Measurements from ENCODE around the gene RAP1GAP2.
"Not testable (repeated sequence)": the region's sequence is repeated elsewhere in the genome, so short reads cannot be mapped to it uniquely, and the experiment has no call there.

DNA sequence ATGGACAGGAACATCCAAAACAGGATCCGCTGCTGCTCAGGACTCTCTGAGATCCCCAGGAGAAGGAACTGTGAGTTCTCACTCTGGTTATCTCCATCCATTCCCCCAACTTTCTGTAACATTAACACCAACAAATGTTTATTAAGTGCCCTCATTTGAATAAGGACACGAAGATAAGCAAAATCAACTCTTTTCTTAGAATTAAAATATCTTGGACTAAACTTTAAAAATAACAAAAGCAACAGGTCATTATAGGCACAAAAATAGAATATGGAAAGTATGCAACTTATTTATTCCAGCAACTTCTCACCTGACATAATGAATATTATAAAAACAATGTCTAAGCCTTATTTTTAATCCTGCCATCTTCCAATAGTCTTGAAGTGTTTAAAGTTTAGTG is 267.3 kb downstream of the RAP1GAP2 start, which contains the start of gene OR1D5:
- TF ChIP-seq, protein P1, sequence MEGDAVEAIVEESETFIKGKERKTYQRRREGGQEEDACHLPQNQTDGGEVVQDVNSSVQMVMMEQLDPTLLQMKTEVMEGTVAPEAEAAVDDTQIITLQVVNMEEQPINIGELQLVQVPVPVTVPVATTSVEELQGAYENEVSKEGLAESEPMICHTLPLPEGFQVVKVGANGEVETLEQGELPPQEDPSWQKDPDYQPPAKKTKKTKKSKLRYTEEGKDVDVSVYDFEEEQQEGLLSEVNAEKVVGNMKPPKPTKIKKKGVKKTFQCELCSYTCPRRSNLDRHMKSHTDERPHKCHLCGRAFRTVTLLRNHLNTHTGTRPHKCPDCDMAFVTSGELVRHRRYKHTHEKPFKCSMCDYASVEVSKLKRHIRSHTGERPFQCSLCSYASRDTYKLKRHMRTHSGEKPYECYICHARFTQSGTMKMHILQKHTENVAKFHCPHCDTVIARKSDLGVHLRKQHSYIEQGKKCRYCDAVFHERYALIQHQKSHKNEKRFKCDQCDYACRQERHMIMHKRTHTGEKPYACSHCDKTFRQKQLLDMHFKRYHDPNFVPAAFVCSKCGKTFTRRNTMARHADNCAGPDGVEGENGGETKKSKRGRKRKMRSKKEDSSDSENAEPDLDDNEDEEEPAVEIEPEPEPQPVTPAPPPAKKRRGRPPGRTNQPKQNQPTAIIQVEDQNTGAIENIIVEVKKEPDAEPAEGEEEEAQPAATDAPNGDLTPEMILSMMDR (IDR thresholded peaks at IDR 0.05) = not testable (repeated sequence)
- TF ChIP-seq EZH2, EZH2phosphoT487 (IDR thresholded peaks at IDR 0.05): not testable (repeated sequence)

Measured in neural progenitor cell (in vitro differentiated cells).